Body of pancreas (tissue), 4 donors: ENCODE measurements around the gene GRIA4. TPM values are rescaled to one million over a fixed set of nuclear protein-coding genes. Genes with fewer than 3 reads are reported as not detected.

ENCODE experiments used
- ATAC-seq: fragments of 150-250 bp; one replicate; pipeline ENCODE4 v1.9.1; 2016
- DNase-seq, 4 donors: peaks; one replicate each; pipeline ENCODE4 v3.0.0-alpha.2; 2019
- H3K27ac ChIP-seq, 4 donors: fragments of 200-600 bp; sonication (generic); 1 replicate in 3 of 4; 2 replicates in 1 of 4; pipeline versions ENCODE4 v1.5.1 to v1.6.1; 2016 to 2019; ENCODE audit warnings: mild to moderate bottlenecking in 1 of 4, mixed read lengths in 1 of 4, moderate library complexity in 1 of 4
- H3K27me3 ChIP-seq, 2 donors: fragments of 200-600 bp; sonication (generic); one replicate each; pipeline ENCODE4 v1.6.0; 2016; ENCODE audit warnings: mild to moderate bottlenecking in 1 of 2
- H3K36me3 ChIP-seq, 2 donors: fragments of 200-600 bp; sonication (generic); replicated peaks in 1 of 2; 2 replicates each; pipeline ENCODE4 v1.5.1; 2016; ENCODE audit warnings: low read depth in 2 of 2; ENCODE audit not compliant: insufficient read depth in 1 of 2
- H3K4me1 ChIP-seq: fragments of 200-600 bp; sonication (generic); one replicate; pipeline ENCODE4 v1.6.0; 2016
- H3K4me3 ChIP-seq, 2 donors: fragments of 200-600 bp; sonication (generic); 1 replicate in 1 of 2; 2 replicates in 1 of 2; pipeline ENCODE4 v1.5.1; 2016 to 2019
- H3K9me3 ChIP-seq, 3 donors: fragments of 200-600 bp; sonication (generic); 1 replicate in 2 of 3; 2 replicates in 1 of 3; pipeline ENCODE4 v1.5.1; 2016
- CTCF ChIP-seq, 7 experiments: fragments of 450-650 bp in 4 of 7; fragments of 200-600 bp in 3 of 7; sonication (generic) in 3 of 7; IDR thresholded peaks; one replicate each; pipeline ENCODE4 v1.5.1; 2016 to 2019; ENCODE audit warnings: antibody characterized with exemption in 7 of 7
- POLR2A ChIP-seq, 3 donors: fragments of 450-650 bp; IDR thresholded peaks; one replicate each; pipeline ENCODE4 v1.6.1; 2016; ENCODE audit warnings: antibody characterized with exemption in 3 of 3, mild to moderate bottlenecking in 2 of 3
- WGBS, 2 donors: methylation state at CpG; one replicate each; pipeline ENCODE4 v1.1.5; 2017; 5-methylcytosine and 5-hydroxymethylcytosine counted together
- intact Hi-C: fragments of 100-400 bp; cut with DNase I; formaldehyde crosslinking; loops from one replicate; pipeline ENCODE4 v1.15.1; 2023
- total RNA-seq, 2 donors: library from RNA; depleted of rRNA; stranded (reverse); fragments of >200 nt; gene quantifications; one replicate each; pipeline ENCODE4 v1.1.0, GENCODE V29; 2016

Gene GRIA4
- total RNA-seq, 2 donors from 2014 or later = 0.26 TPM; not detected in 1

- intact Hi-C loops = no loop called here
- H3K27me3 ChIP-seq = no peaks in the 10 kb centered on the region
- H3K9me3 ChIP-seq = no peaks in the 10 kb centered on the region
- ATAC-seq (no peak), DNase-seq (no peak)
- H3K4me1 ChIP-seq = no peaks in the 10 kb centered on the region
- TF ChIP-seq CTCF (IDR thresholded peaks at IDR 0.05) = no peak
- no peak for TF ChIP-seq POLR2A (IDR thresholded peaks at IDR 0.05)
- H3K27ac ChIP-seq = no peak overlapping the region
- H3K36me3 ChIP-seq = no peaks in the 10 kb centered on the region
- no peak overlapping the region for H3K4me3 ChIP-seq
Observed at GRCh38 chr11:105619556-105619955, 9.7 kb downstream of the GRIA4 start.

GRCh38 chr11:105622016-105622415 is 12.1 kb downstream of the GRIA4 start:
- intact Hi-C loops = no loop called here
- TF ChIP-seq CTCF (IDR thresholded peaks at IDR 0.05) (no peak), POLR2A (IDR thresholded peaks at IDR 0.05) (no peak)
- H3K36me3 ChIP-seq = no peaks in the 10 kb centered on the region
- ATAC-seq (no peak), DNase-seq (no peak)
- H3K4me3 ChIP-seq = no peak overlapping the region
- H3K27ac ChIP-seq = no peak overlapping the region
- H3K27me3 ChIP-seq = no peaks in the 10 kb centered on the region
- WGBS, 2 donors = 38 to 50% methylated on average over 2 of the region's 2 CpGs
- H3K4me1 ChIP-seq = no peaks in the 10 kb centered on the region
- H3K9me3 ChIP-seq = no peaks in the 10 kb centered on the region

- no peak for TF ChIP-seq CTCF (IDR thresholded peaks at IDR 0.05)
- TF ChIP-seq POLR2A (IDR thresholded peaks at IDR 0.05) = no peak
- no peak overlapping the region for H3K4me3 ChIP-seq
- H3K9me3 ChIP-seq = no peaks in the 10 kb centered on the region
- intact Hi-C loops = no loop called here
- H3K4me1 ChIP-seq = no peaks in the 10 kb centered on the region
- no peaks in the 10 kb centered on the region for H3K36me3 ChIP-seq
- H3K27ac ChIP-seq = no peak overlapping the region
- no peaks in the 10 kb centered on the region for H3K27me3 ChIP-seq
- ATAC-seq (no peak), DNase-seq (no peak)
Observed at GRCh38 chr11:105632316-105632715, 22.4 kb downstream of the GRIA4 start.

- TF ChIP-seq POLR2A (IDR thresholded peaks at IDR 0.05) = no peak
- no peak for TF ChIP-seq CTCF (IDR thresholded peaks at IDR 0.05)
- intact Hi-C loops = no loop called here
- no peak overlapping the region for H3K27ac ChIP-seq
Observed at GRCh38 chr11:105635466-105635865, 25.6 kb downstream of the GRIA4 start.

GRCh38 chr11:105636496-105636895 is 26.6 kb downstream of the GRIA4 start:
- 24% methylated on average over 2 of the region's 2 CpGs for WGBS, 2 donors
- TF ChIP-seq CTCF (IDR thresholded peaks at IDR 0.05) (no peak), POLR2A (IDR thresholded peaks at IDR 0.05) (no peak)
- no peak for ATAC-seq
- no peak for DNase-seq
- no peaks in the 10 kb centered on the region for H3K36me3 ChIP-seq
- no peak overlapping the region for H3K4me3 ChIP-seq
- H3K27ac ChIP-seq = no peak overlapping the region
- no peaks in the 10 kb centered on the region for H3K27me3 ChIP-seq
- intact Hi-C loops = no loop called here
- no peaks in the 10 kb centered on the region for H3K4me1 ChIP-seq
- H3K9me3 ChIP-seq = no peaks in the 10 kb centered on the region

More at GRCh38 chr11:105635466-105635865, 25.6 kb downstream of the GRIA4 start:
- Histone ChIP-seq H3K27me3 (no peaks in the 10 kb centered on the region), H3K9me3 (no peaks in the 10 kb centered on the region), H3K4me1 (no peaks in the 10 kb centered on the region), H3K36me3 (no peaks in the 10 kb centered on the region), H3K4me3 (no peak overlapping the region)
- no peak for ATAC-seq
- WGBS, 2 donors = 72 to 75% methylated on average over 4 of the region's 4 CpGs
- no peak for DNase-seq
